NB4 (cell line): ENCODE measurements around the gene CDH13.

Experiments used
- DNase-seq: peaks from one replicate; pipeline ENCODE4 v3.0.0; 2010; ENCODE audit warnings: low read depth
- H3K4me3 ChIP-seq: one replicate; pipeline ENCODE4 v1.5.1; 2011; ENCODE audit warnings: mild to moderate bottlenecking, low read depth, low read length, moderate library complexity
- MYC ChIP-seq: IDR thresholded peaks from 2 replicates; pipeline ENCODE4 v1.6.1; 2011; ENCODE audit warnings: low read depth, low read length
- POLR2A ChIP-seq: IDR thresholded peaks from 2 replicates; pipeline ENCODE4 v1.6.1; 2011; ENCODE audit warnings: mild to moderate bottlenecking; ENCODE audit not compliant: insufficient read length; ENCODE audit errors: extremely low read depth
- TF ChIP-seq, protein P1 (sequence below): IDR thresholded peaks from one replicate; pipeline ENCODE4 v1.5.1; 2012; ENCODE audit warnings: low read depth, low read length
- TF ChIP-seq, protein P2 (sequence below): IDR thresholded peaks from 2 replicates; pipeline ENCODE4 v1.6.1; 2011; ENCODE audit warnings: low read depth, low read length

Gene CDH13

DNA sequence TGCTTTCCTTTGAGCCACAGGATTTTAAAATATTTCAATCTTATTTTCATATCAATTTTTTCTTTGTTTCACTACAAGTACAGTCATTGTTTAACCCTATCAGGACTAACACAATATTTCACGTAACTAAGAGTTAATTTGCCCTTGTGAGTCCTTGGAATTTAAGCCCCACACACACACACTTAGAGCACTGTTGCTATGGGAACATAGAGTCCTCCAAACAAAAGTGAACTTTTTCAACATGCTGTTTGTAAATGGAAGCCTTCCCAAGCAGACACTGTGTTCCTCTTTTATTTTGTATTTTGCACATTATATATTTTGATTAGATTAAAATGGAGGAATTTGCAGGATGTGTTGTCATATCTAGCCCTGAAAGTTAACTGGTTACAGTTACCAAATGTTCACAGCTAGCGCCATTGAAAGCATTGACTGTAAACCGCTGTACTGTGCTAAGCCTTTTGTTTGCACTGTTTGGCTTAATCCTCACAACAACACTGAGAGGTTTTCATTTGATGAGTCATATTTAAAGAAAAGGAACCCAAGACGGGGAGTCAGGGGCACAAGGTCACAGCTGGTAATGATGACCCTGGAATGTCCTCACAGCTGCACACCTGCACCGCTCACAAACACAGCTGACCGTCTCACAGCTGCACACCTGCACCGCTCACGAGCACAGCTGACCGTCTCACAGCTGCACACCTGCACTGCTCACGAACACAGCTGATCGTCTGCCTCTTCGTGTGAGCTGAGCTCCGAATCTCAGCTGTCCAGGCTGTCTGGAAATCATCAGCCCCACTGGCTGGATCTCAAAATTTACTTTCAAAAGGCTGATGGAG, 1187.3 kb downstream of the CDH13 start:
- TF ChIP-seq, protein P1, sequence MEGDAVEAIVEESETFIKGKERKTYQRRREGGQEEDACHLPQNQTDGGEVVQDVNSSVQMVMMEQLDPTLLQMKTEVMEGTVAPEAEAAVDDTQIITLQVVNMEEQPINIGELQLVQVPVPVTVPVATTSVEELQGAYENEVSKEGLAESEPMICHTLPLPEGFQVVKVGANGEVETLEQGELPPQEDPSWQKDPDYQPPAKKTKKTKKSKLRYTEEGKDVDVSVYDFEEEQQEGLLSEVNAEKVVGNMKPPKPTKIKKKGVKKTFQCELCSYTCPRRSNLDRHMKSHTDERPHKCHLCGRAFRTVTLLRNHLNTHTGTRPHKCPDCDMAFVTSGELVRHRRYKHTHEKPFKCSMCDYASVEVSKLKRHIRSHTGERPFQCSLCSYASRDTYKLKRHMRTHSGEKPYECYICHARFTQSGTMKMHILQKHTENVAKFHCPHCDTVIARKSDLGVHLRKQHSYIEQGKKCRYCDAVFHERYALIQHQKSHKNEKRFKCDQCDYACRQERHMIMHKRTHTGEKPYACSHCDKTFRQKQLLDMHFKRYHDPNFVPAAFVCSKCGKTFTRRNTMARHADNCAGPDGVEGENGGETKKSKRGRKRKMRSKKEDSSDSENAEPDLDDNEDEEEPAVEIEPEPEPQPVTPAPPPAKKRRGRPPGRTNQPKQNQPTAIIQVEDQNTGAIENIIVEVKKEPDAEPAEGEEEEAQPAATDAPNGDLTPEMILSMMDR, result no peak
- TF ChIP-seq POLR2A (no peak), MYC (no peak)
- TF ChIP-seq, protein P2, sequence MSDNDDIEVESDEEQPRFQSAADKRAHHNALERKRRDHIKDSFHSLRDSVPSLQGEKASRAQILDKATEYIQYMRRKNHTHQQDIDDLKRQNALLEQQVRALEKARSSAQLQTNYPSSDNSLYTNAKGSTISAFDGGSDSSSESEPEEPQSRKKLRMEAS, result no peak
- H3K4me3 ChIP-seq, result no peak overlapping the region
- peak; percentile 46 for DNase-seq

DNA sequence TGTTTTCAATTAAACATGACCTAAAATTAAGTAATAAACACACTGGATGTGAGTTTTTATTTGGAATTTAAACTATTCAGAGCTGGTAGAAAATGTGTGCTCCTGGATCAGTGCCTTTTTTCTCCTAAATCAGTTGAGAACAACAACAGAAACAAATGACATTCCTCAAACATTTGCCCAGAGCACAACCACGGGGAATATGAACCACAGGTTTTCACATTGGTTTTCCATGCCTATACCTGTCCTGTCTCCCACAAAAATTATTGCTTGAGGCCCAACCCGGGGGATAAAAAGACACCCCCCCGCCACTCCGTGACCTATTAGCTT, 1187.9 kb downstream of the CDH13 start:
- DNase-seq, result no peak
- no peak overlapping the region for H3K4me3 ChIP-seq
- TF ChIP-seq, protein P2, result no peak
- TF ChIP-seq POLR2A (no peak), MYC (no peak)
- TF ChIP-seq, protein P1, result no peak

DNA sequence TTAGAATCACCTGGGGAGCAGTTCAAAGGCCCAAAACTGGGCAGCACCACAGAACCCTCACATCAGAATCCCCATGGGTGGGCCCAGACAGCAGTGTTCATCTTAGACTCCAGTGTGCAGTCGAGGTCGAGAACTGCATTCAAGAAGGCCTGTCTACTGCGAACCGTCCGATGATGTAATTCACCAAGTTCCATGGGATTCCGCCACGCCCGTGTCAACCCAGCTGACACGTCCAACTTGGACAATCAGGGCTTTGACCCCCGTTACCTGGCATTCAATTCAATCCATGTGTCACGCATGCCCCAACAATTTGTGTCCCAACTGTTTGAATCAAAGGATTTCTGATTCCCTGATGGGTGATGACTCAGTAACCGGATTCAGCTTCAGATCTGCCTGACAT, 1190.3 kb downstream of the CDH13 start:
- no peak for DNase-seq
- TF ChIP-seq, protein P2, result no peak
- TF ChIP-seq POLR2A (no peak), MYC (no peak)
- TF ChIP-seq, protein P1, result no peak

DNA sequence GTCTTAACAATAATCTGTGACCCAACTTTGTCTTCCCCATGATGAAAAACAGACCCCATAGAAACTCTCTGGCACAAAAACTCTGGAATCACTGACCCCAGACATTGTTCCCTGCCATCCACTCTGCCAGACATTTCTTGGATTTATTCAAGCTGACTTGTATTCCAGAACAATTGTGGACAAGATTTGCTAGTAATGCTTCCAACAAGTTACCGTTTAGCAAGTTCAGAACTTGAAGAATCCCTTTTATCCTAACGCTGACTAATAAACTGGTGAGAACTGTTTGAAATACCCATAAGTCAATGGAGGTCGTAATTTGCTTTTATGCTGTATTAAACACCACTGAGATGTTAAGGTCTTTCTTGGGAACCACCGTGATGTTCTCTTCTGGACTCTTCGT, 1191.5 kb downstream of the CDH13 start:
- no peak overlapping the region for H3K4me3 ChIP-seq
- TF ChIP-seq POLR2A, result no peak
- no peak for TF ChIP-seq MYC
- TF ChIP-seq, protein P2, result no peak
- TF ChIP-seq, protein P1, result no peak
- no peak for DNase-seq

More for the DNA sequence above, 1190.3 kb downstream of the CDH13 start:
- no peak overlapping the region for H3K4me3 ChIP-seq

DNA sequence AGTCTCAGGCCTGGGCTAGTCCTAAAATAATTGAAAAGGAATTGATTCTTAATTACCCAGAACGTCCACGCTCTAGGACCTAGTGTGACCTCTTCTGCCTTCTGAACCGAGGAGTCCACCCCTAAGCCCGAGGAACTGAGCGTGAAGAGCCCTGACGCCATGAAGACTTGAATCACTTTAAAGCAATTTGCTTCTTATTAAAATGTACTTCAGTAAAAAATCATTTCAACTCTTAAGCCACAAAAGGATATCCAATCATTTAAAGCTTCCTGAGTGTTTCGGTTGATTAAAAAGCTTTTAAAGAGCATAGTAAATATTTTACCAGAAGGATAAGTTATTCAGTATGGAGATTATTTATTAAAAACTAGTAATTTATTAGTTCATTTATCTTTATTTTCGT, 1192.6 kb downstream of the CDH13 start:
- TF ChIP-seq, protein P2, result no peak
- TF ChIP-seq POLR2A (no peak), MYC (no peak)
- TF ChIP-seq, protein P1, result no peak
- no peak for DNase-seq

More for the DNA sequence above, 1192.6 kb downstream of the CDH13 start:
- no peak overlapping the region for H3K4me3 ChIP-seq
